Measurements from ENCODE around the gene LCN6. TPM values are rescaled to one million over a fixed set of nuclear protein-coding genes. Genes with fewer than 3 reads are reported as not detected.

The LCN6 gene
- total RNA-seq, 1 donor = not detected

- Histone ChIP-seq H3K4me3 (ENCODE audit: low read length) (no peak overlapping the region), H3K4me1 (ENCODE audit: insufficient read depth, low read length) (peaks cover 11% of the 10 kb centered on the region), H3K27me3 (ENCODE audit: insufficient read depth, low read length) (no peaks in the 10 kb centered on the region), H3K9me3 (ENCODE audit: low read depth, low read length) (no peaks in the 10 kb centered on the region)
Measured at GRCh38 chr9:136732444-136733178, 15.7 kb downstream of the LCN6 start.

GRCh38 chr9:136729926-136730325 is 18.4 kb downstream of the LCN6 start:
- Histone ChIP-seq H3K4me3 (ENCODE audit: low read length) (no peak overlapping the region), H3K9me3 (ENCODE audit: low read depth, low read length) (no peaks in the 10 kb centered on the region), H3K4me1 (ENCODE audit: insufficient read depth, low read length) (peaks cover 36% of the 10 kb centered on the region), H3K27me3 (ENCODE audit: insufficient read depth, low read length) (no peaks in the 10 kb centered on the region)

- no peaks in the 10 kb centered on the region for H3K9me3 ChIP-seq (ENCODE audit: low read depth, low read length)
- no peak overlapping the region for H3K4me3 ChIP-seq (ENCODE audit: low read length)
- H3K27me3 ChIP-seq (ENCODE audit: insufficient read depth, low read length) = no peaks in the 10 kb centered on the region
- peaks cover 40% of the 10 kb centered on the region for H3K4me1 ChIP-seq (ENCODE audit: insufficient read depth, low read length)
Measured at GRCh38 chr9:136729144-136729543, 19.2 kb downstream of the LCN6 start.

- Histone ChIP-seq H3K27me3 (ENCODE audit: insufficient read depth, low read length) (no peaks in the 10 kb centered on the region), H3K4me1 (ENCODE audit: insufficient read depth, low read length) (peaks cover 40% of the 10 kb centered on the region), H3K9me3 (ENCODE audit: low read depth, low read length) (no peaks in the 10 kb centered on the region), H3K4me3 (ENCODE audit: low read length) (peak overlapping the region; percentile 64)
Measured at GRCh38 chr9:136728548-136729123, 19.7 kb downstream of the LCN6 start.

- Histone ChIP-seq H3K4me3 (ENCODE audit: low read length) (peak overlapping the region; percentile 64), H3K9me3 (ENCODE audit: low read depth, low read length) (no peaks in the 10 kb centered on the region), H3K27me3 (ENCODE audit: insufficient read depth, low read length) (no peaks in the 10 kb centered on the region), H3K4me1 (ENCODE audit: insufficient read depth, low read length) (peaks cover 40% of the 10 kb centered on the region)
Measured at GRCh38 chr9:136728080-136728547, 20.2 kb downstream of the LCN6 start.

GRCh38 chr9:136726631-136727191 is 21.6 kb downstream of the LCN6 start:
- Histone ChIP-seq H3K4me3 (ENCODE audit: low read length) (peak overlapping the region; percentile 64), H3K4me1 (ENCODE audit: insufficient read depth, low read length) (peaks cover 40% of the 10 kb centered on the region), H3K27me3 (ENCODE audit: insufficient read depth, low read length) (no peaks in the 10 kb centered on the region), H3K9me3 (ENCODE audit: low read depth, low read length) (no peaks in the 10 kb centered on the region)

- H3K4me1 ChIP-seq (ENCODE audit: insufficient read depth, low read length) = peaks cover 40% of the 10 kb centered on the region
- no peaks in the 10 kb centered on the region for H3K9me3 ChIP-seq (ENCODE audit: low read depth, low read length)
- H3K27me3 ChIP-seq (ENCODE audit: insufficient read depth, low read length) = no peaks in the 10 kb centered on the region
- no peak overlapping the region for H3K4me3 ChIP-seq (ENCODE audit: low read length)
Measured at GRCh38 chr9:136726118-136726517, 22.2 kb downstream of the LCN6 start.

GRCh38 chr9:136725612-136726011 is 22.7 kb downstream of the LCN6 start:
- Histone ChIP-seq H3K27me3 (ENCODE audit: insufficient read depth, low read length) (no peaks in the 10 kb centered on the region), H3K9me3 (ENCODE audit: low read depth, low read length) (no peaks in the 10 kb centered on the region), H3K4me1 (ENCODE audit: insufficient read depth, low read length) (peaks cover 40% of the 10 kb centered on the region), H3K4me3 (ENCODE audit: low read length) (no peak overlapping the region)

- Histone ChIP-seq H3K4me3 (ENCODE audit: low read length) (no peak overlapping the region), H3K9me3 (ENCODE audit: low read depth, low read length) (no peaks in the 10 kb centered on the region), H3K27me3 (ENCODE audit: insufficient read depth, low read length) (no peaks in the 10 kb centered on the region), H3K4me1 (ENCODE audit: insufficient read depth, low read length) (peaks cover 40% of the 10 kb centered on the region)
Measured at GRCh38 chr9:136724772-136725171, 23.6 kb downstream of the LCN6 start.

GRCh38 chr9:136723989-136724388 is 24.3 kb downstream of the LCN6 start:
- H3K9me3 ChIP-seq (ENCODE audit: low read depth, low read length) = no peaks in the 10 kb centered on the region
- no peaks in the 10 kb centered on the region for H3K27me3 ChIP-seq (ENCODE audit: insufficient read depth, low read length)
- H3K4me1 ChIP-seq (ENCODE audit: insufficient read depth, low read length) = peaks cover 42% of the 10 kb centered on the region
- no peak overlapping the region for H3K4me3 ChIP-seq (ENCODE audit: low read length)

GRCh38 chr9:136723362-136723976 is 24.9 kb downstream of the LCN6 start:
- no peaks in the 10 kb centered on the region for H3K9me3 ChIP-seq (ENCODE audit: low read depth, low read length)
- no peak overlapping the region for H3K4me3 ChIP-seq (ENCODE audit: low read length)
- H3K27me3 ChIP-seq (ENCODE audit: insufficient read depth, low read length) = no peaks in the 10 kb centered on the region
- peaks cover 37% of the 10 kb centered on the region for H3K4me1 ChIP-seq (ENCODE audit: insufficient read depth, low read length)

- no peaks in the 10 kb centered on the region for H3K9me3 ChIP-seq (ENCODE audit: low read depth, low read length)
- no peak overlapping the region for H3K4me3 ChIP-seq (ENCODE audit: low read length)
- H3K4me1 ChIP-seq (ENCODE audit: insufficient read depth, low read length) = peaks cover 33% of the 10 kb centered on the region
- H3K27me3 ChIP-seq (ENCODE audit: insufficient read depth, low read length) = no peaks in the 10 kb centered on the region
Measured at GRCh38 chr9:136722969-136723356, 25.4 kb downstream of the LCN6 start.

- peaks cover 32% of the 10 kb centered on the region for H3K4me1 ChIP-seq (ENCODE audit: insufficient read depth, low read length)
- H3K27me3 ChIP-seq (ENCODE audit: insufficient read depth, low read length) = no peaks in the 10 kb centered on the region
- H3K4me3 ChIP-seq (ENCODE audit: low read length) = no peak overlapping the region
- no peaks in the 10 kb centered on the region for H3K9me3 ChIP-seq (ENCODE audit: low read depth, low read length)
Measured at GRCh38 chr9:136722093-136722968, 26.0 kb downstream of the LCN6 start.

- Histone ChIP-seq H3K4me1 (ENCODE audit: insufficient read depth, low read length) (peaks cover 24% of the 10 kb centered on the region), H3K9me3 (ENCODE audit: low read depth, low read length) (no peaks in the 10 kb centered on the region), H3K4me3 (ENCODE audit: low read length) (no peak overlapping the region), H3K27me3 (ENCODE audit: insufficient read depth, low read length) (no peaks in the 10 kb centered on the region)
Measured at GRCh38 chr9:136721339-136722092, 26.8 kb downstream of the LCN6 start.

Data from mononuclear cell (primary cell).